NCI-H146 treated with DMSO at 0.1 percent for 48 hours (cell line): ENCODE data around the gene PCDHA1.

Experiments
- DNase-seq: peaks from one replicate; lab custom pipeline; 2025; ENCODE audit not compliant: unreplicated experiment; lab: John Stamatoyannopoulos, UW

The PCDHA1 gene

GRCh38 chr5:140916325-140916724, 130.4 kb downstream of the PCDHA1 start:
- DNase-seq: no peak

GRCh38 chr5:140923601-140924000, 137.7 kb downstream of the PCDHA1 start:
- DNase-seq: no peak

DNA sequence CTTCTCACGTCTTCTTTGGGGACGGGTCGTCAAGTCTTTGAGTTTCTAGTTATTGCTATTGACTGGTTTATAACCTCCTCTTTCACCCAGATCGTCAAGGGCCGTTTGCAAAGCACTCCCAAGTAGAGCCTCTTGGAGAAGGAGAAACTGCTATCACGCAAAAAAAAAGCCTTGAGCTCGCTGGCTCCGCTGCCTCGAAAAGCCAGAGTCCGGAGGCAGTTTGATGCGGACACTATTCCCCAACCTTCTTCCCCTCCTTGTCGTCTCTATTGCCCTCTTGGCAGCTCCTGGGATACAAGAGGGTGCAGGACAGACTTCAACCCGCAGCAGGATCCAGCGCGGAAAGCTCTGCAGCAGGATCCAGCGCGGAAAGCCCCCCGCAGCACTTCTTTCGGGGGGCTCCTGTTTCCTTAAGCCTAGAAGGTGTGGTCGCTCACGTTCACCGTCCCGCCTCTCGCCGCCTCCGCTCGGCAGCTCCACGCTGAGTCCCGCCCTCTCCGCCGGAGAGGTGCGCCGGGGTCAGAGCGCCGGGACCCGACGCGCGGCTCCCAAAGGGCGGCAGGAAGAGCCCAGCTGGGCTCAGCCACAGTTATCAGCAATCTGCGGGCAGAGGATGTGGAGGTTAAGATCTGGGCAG, 140.0 kb downstream of the PCDHA1 start, which contains the start of gene PCDHAC1:
Gene PCDHAC1, plus strand, starts transcription at position 494 of the 637 bp plus-strand sequence. CDS start 594 bp downstream, outside the sequence.
- peak; percentile 67 for DNase-seq

DNA sequence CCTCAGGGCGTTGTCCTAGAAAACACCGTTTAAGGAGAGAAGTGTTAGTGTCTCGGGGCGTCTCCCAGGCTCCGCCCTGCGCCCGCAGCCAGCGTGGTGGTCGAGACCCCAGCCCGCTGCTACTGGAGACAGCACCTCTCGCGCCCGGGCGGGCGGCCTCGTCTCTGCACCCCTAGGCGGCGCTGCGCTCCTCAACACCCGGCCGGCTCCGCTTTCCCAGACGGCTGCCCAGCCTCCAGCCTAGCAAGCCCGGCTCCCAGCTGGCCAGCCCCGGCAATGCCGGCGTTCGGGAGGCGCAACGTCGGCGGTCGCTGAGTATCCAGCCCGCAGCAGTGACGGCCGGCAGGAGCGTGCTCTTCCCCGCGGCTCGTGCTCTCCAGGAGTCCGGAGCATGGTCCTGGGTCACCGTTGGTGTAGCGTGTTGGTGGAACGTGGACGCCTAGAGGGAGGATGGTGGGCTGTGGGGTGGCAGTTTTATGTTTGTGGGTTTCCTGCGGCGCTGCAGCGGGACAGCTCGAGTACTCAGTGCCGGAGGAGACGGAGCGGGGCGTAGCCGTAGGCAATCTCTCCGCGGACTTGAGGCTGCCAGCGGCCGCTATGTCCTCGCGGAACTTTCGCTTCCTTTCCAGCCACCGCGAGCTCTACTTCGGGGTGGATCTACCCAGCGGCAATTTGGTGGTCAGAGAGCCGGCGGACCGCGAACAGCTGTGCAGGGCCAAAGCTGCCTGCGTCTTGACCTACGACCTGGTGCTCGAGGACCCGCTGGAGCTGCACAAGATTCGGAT, 140.7 kb downstream of the PCDHA1 start:
- peak; percentile 75 for DNase-seq

DNA sequence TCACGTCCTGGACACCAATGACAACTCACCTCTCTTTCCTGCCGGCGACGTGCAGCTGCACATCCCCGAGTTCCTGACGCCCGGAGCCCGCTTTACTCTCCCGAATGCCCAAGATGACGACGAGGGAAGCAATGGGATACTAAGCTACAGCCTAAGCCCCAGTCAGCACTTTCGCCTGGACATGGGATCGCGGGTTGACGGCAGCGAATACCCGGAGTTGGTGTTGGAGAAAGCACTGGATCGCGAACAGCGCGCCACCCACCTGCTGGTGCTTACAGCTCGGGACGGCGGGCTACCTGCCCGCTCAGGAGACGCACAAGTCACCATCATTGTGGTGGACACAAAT, 141.3 kb downstream of the PCDHA1 start:
- DNase-seq: no peak

DNA sequence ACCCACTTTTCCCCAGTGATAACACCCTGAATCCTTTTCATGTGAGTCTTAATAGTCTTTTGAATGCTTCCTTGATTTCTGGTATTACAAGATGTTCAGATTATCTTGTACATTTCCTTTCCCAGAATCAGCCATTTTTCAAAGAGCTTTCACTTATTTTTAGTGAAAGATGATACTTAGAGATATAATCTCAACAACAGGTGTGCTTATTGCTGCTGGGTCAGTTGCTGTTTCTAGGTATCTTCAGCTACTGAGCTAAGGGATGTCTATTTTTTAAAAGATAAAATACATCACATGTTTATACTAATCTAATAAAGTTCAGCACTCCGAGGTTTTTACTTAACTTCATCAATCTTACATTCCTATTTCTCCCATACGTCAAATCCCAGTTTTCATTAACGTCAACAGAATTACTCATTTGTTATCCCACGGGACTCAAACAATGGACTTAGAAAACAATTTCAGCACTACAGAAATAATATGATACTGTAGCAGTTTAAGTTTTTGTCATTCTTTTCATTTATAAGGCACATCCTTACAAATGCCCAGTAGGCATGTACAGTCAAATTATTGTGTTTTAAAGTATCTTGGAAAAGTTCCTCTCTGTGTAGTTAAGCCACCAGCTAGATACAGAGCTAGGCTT, 149.1 kb downstream of the PCDHA1 start:
- DNase-seq: no peak

DNA sequence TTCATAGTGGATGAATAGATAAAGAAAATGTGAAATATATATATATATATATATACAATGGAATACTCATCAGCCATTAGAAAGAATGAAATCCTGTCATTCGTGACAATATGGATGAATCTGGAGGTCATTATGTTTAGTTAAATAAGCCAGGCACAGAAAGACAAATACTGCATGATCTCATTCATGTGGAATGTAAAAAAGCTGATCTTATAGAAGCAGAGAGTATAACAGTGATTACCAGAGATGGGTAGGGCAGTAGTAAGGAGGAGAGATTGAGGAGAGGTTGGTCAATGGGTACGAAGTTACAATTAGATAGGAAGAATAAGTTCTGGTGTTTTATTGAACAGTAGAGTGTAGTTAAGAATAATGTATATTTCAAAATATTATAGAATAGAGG, 160.6 kb downstream of the PCDHA1 start:
- no peak for DNase-seq

- no peak for DNase-seq
Measured at GRCh38 chr5:140951636-140952035, 165.7 kb downstream of the PCDHA1 start.

GRCh38 chr5:140953234-140953633, 167.3 kb downstream of the PCDHA1 start:
- no peak for DNase-seq

DNA sequence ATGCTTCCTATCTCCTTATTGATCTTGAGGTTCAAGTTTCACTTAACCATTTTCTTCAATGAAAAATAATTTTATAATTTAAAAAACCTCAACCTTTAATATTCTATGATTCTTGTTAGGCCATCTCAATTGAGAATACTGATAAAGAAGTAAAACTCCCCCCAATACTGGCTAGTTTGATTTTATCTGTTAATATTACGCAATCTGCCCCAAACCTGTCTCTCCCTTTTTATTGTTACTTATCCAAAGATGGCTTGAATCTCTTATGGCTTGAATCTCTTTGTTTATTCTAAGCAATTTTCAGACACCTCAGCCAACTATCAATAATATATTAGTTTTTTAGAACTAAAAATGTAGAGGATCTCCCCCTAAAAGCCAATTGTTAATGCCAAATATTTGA, 176.2 kb downstream of the PCDHA1 start:
- DNase-seq: no peak

DNA sequence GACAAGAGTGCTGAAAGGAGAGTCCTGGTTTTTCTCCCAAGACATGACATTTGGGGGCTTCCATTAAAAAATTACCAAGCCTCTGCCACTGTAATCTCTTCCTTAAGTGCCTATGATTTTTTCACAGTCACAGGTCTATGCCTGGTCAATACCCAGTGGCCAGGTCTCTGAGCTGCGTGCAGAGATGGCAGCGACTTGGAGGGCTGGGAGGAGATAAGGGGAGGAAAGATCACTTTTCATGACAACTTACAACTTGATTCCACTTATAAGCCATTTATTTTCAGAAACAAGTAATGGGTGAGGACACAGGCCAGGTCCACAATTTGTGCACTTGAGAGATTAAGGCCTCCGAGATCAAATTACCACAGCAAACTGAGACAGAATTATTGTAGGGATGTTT, 178.4 kb downstream of the PCDHA1 start:
- no peak for DNase-seq

DNA sequence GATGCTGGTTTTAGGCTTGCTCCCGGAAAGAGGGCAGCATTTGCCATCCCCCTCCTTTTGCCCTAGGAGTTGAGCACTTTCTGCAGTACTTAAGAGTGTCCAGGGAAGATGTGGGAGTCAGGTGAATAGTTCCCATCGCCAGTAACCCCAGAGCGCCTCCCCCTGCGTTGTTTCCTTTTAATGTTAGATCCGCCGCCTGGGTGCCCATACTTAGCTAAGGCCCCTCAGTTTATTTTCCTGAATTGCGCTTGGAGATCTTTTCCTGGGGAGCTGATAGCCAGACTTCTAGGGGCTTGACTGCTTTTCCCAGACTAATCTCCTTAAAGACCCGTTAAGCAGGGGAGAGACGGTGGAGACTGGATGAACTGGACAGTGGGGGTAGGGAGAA, 180.0 kb downstream of the PCDHA1 start:
- DNase-seq: no peak

DNA sequence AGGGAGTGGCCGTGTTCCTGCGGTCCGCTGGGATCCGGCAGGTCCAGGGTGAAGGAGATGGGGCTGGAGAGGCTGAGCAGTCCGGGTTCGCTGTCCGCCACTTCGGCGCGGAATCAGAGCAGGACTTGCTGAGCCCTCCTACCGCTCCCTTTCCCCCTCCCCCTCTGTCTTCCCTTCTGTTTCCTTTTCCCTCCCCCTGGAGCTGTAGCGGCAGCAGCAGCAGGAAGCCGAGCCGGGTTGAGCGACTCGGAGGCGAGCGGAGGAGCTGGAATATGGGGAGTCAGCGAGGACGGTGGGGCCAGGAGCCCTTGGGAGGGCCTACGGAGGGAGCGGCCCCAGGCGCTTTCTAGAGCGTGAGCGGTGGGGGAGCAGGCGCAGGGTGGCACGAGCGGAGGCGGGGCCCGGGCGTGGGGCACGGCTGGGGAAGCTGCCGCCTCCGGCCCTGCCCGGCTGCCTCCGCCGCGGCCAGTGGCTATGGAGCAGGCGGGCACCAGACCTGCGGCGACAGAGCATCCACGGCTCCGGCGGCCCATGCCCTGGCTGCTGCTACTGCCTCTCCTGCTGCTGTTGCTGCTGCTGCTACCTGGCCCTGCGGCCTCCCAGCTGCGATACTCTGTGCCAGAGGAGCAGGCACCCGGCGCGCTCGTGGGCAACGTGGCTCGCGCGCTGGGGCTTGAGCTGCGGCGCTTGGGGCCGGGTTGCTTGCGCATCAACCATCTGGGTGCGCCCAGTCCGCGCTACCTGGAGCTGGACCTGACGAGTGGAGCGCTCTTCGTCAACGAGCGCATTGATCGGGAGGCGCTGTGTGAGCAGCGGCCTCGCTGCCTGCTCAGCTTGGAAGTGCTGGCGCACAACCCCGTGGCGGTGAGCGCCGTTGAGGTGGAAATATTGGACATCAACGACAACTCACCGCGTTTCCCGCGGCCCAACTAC, 180.6 kb downstream of the PCDHA1 start, which contains the start of gene PCDHAC2:
Gene PCDHAC2, plus strand, starts transcription at position 184 of the 933 bp plus-strand sequence. Its CDS starts 291 bp downstream, at position 475.
- peak; percentile 68 for DNase-seq

- no peak for DNase-seq
Measured at GRCh38 chr5:140967226-140967893, 181.4 kb downstream of the PCDHA1 start.

GRCh38 chr5:140969880-140970279, 183.9 kb downstream of the PCDHA1 start:
- no peak for DNase-seq

DNA sequence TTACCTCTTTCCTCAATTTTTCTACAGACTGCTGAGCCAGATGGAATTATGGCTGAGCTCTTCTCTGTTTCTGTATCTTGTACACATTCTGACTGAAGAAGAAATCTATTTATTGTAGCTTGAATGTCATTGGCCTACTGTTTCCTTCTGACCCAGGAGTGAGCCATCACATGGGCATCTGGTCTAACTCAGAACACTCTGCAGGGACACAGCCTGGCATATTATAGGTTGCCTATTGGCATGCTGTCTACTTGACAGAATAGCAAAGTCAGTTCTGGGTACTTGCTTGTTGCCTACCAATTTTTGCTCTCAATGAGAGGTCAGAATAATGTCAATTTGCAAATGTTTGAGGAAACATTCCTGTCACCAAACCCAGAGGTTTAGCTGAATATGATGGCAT, 187.6 kb downstream of the PCDHA1 start:
- DNase-seq: no peak

DNA sequence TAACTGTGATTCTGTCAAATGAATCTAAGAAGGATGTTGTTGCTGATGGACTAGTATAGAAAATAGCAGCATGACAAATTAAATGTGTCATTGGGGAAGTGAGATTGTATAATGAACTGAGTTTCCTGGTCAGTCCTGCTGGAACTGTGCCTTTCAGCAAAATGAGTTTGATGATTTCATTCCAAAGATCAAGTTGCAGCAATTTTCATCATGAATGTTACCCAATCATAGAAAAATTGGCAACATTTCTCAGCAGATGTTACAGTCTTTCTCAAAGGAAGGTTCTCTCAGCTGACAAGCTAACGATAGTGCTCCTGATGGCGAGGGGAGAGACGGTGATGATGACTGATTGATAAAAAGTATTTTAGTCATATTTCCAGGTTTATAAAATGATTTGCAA, 191.1 kb downstream of the PCDHA1 start:
- no peak for DNase-seq

- DNase-seq: no peak
Measured at GRCh38 chr5:140978260-140978659, 192.3 kb downstream of the PCDHA1 start.

DNA sequence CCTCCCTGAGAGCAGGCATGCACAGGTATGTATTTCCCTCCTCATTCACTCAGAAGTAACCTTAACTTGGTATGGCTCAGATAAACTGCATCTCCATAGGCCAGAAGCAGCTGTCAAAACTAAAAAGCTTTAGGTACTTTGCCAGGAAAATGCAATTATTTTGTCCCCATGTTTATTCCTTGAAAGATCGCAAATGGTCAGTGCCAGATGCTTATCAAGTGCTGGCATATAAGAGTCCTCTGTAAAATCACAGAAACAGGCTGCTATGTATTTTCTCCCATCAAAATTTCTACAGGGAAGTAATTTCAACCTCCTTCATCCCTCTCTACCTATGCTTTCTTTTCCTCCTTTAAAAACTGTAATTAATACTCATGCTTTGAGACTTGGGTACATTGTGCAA, 193.0 kb downstream of the PCDHA1 start:
- no peak for DNase-seq

GRCh38 chr5:140982083-140982716, 196.3 kb downstream of the PCDHA1 start:
- DNase-seq: no peak
